SH-SY5Y (cell line): Measurements from ENCODE around the gene MPZL1.

ENCODE experiments used
- GATA2 ChIP-seq: IDR thresholded peaks from 2 replicates; pipeline ENCODE4 v1.6.1; 2011; ENCODE audit warnings: mild to moderate bottlenecking, low read depth, low read length
- GATA3 ChIP-seq: IDR thresholded peaks from 2 replicates; pipeline ENCODE4 v1.6.1; 2011; ENCODE audit warnings: low read depth, mild to moderate bottlenecking, low read length, moderate library complexity

DNA sequence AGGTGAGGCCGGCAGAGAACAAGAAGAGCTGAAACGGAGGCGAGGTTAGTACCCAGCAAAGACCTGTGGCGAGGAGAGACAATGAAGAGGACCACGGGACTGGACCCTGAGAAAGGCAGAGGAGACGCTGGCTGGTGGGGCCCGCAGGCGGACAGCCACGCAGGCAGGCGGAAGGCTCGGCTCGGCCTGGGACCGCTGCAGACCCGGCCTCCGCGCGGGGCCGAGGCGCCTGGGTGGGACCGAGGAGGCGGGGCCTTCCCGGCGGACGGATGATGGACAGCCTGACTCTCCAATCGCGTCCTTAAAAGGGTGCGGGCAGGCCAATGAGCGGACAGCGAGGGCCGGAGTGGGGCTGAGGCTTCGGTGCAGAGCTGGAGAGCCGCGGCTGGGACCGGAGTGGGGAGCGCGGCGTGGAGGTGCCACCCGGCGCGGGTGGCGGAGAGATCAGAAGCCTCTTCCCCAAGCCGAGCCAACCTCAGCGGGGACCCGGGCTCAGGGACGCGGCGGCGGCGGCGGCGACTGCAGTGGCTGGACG, at the start of gene MPZL1:
- TF ChIP-seq GATA3 (no peak), GATA2 (no peak)
